NCI-H1694 (cell line): Measurements from ENCODE around the gene ZMIZ1.

Source experiments
- DNase-seq: peaks from one replicate; lab custom pipeline; 2025; lab: John Stamatoyannopoulos, UW

ZMIZ1 gene

GRCh38 chr10:79248341-79249185, 179.8 kb downstream of the ZMIZ1 start:
- DNase-seq, result no peak

- no peak for DNase-seq
Observed at GRCh38 chr10:79249186-79250121, 180.7 kb downstream of the ZMIZ1 start.

DNA sequence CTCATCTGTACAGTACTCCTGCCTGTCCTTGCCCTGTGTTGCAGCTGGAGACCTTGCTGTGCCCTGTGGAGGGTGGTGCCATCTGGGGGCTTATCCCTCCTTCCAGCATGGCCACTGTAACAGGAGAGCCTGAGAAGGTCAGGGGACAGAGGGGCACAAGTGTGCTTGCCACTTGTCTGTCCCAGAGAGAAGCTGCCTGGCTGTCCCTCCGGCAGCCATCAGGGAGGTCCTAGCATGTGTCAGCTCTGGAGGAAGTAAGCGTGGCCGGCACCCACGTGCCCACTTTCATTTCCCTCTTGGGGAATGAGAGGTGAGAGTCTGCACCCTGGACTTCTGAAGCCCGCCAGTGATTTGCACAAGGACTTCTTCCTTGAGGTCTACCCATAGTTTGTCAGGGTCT, 181.5 kb downstream of the ZMIZ1 start:
- no peak for DNase-seq

GRCh38 chr10:79252450-79252849, 183.7 kb downstream of the ZMIZ1 start:
- DNase-seq, result no peak

DNA sequence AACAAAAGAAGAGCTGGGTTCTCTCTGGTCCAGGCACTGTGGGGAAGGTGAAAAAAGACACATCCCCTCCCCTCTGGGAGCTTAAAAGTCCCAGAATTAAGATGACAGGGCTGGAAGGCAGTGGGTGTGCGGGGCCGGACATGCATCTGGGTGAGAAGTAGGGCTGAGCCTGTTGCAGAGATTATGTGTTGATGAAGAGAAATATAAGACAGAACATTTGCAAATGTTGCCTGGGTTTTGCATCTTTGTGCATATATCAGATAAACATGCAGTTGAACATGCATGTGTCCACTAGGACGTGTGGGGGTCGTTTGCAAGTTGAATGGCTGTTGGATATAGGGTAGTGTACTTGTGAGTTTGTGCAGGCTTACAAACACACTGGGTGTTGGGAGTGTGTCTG, 184.2 kb downstream of the ZMIZ1 start:
- no peak for DNase-seq

- DNase-seq, result no peak
Observed at GRCh38 chr10:79253704-79254103, 184.9 kb downstream of the ZMIZ1 start.

DNA sequence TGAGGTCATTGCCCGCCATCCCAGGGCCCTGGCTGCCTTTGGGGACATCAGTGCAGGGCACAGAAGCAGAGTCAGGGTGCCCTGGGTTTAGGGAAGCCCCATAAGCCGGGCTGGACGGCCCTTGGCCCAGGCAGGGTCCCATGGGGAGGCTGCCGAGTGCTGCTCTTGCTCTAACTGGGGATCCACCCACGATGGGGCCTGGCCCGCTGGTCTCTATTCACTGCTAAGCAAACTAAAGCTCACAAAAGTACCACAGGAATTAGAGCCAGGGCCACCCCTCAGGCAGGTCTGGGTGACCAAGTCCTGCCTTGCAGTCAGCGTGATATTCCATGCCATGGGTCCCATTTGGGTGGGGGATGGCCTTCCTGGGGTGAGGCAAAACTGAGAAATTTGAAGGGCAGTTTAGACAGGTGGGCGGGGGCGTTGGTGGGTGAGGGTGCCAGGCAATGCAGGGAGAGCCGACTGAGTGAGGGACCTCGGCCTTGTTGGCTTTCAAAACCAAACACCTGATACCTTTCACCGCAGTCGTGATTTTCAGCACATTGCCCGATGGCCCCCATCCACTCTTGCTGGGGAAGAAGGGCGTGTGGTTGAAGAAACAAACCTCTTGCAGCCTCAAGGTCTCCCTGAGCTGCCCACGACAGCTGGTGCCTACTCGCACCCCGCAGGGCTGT, 185.7 kb downstream of the ZMIZ1 start:
- DNase-seq, result no peak

DNA sequence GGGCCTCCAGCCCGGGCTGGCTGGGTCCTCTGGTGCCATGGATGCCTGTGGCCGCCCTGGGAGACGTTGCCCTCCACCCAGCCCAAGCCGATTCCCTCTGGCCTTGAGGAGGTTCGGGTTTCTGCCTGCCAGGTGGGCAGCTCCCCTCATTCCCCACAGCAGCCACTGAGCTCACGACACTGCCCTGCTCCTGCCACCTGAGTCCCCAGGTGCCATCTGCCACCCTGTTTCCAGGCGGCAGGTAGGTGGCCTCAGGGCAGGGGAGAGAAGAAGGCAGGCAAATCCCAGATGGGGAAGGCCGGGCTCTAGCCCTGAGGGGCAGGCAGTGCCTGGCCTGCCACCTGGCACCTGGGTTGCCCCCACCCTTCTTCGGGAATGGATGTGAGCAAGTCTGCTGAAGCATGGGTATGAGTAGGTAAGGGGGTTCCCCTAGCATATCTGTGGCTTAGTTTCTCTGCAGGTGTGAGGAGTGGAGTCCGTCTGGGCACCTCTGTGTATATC, 186.3 kb downstream of the ZMIZ1 start:
- DNase-seq, result no peak

DNA sequence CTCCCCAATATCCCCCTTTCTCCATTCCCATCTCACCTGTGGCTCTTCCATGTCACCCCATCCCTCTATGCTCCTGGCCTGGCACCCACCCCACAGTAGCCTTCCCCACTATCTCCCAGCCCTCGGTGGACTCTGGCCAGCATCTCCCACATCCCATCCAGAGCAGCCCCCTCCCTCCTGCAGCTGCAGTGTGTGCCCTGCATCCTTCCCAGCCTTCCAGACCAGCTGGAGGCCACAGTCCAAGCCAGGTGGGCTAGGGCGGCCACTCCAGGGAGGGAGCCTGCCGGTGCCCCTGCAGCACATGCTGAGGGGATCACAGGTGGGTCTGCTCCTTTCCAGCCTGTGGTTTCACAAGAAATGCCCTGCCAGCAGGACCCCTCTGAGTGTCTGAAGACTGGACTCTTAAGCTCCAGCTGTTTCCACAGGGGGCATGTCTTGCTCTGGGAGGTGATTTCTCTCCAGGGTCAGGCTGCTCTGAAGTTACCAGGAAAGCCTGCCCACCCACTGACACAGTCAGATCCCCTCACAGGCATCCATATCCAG, 187.6 kb downstream of the ZMIZ1 start:
- DNase-seq, result no peak

DNA sequence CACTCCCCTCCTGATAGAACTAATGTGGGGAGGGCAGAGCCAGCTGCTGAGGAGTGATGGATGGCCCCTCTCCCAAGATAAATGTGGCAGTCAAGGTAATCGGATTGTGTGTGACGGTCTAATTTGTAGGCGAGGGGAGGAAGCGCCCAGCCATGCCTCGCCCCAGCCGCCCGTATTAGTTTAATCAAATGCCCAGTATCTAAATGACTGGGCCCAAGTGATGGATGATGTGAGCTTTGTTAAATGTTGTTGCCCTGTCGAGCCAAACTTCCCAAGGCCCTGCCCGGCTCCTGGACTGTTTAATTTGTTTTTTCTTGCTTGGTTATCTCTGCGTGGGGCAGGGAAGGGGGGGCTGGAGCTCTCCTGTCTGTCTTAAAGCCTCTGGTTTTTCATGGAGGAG, 190.1 kb downstream of the ZMIZ1 start:
- DNase-seq, result no peak

DNA sequence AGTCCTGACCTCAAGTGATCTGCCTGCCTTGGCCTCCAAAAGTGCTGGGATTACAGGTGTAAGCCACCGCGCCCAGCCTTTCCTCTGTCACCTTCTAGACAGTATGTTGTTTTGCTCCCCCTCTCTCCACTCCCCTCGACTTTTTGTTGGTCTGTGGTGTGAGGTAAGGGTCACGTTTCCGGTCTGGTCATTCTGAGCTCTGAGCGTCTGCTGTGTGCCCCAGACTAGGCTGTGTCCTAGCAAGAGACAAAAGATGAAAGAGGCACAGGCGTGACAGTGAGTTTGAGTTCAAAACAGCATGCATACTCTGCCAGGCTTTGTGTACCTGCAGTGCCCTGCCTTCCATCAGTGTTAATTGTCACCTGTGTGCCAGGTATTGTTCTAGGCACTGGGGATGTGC, 191.1 kb downstream of the ZMIZ1 start:
- no peak for DNase-seq

GRCh38 chr10:79260811-79261740, 192.3 kb downstream of the ZMIZ1 start:
- peak; percentile 80 for DNase-seq

- DNase-seq, result no peak
Observed at GRCh38 chr10:79262131-79262530, 193.4 kb downstream of the ZMIZ1 start.

- no peak for DNase-seq
Observed at GRCh38 chr10:79262959-79263746, 194.4 kb downstream of the ZMIZ1 start.

DNA sequence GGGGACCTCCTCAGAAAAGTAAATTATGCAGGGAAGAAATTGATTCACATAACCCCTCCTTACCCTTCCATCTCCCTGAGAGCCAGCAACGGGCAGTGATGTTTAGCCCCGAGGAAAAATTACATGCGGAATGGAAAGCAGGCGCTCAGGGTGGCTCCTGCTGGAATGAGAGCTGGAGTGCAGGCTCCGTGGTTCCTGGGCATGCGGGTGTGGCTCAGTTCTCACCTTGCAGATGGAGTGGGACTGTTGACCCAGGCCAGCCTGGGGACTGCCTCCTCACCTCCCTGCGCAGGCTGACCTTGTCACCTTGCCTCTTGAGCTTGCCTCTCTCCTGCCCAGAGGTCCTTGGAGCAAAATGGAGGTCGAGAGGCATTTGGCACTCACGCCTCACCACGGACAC, 195.2 kb downstream of the ZMIZ1 start:
- DNase-seq, result no peak

- DNase-seq, result no peak
Observed at GRCh38 chr10:79264942-79265341, 196.2 kb downstream of the ZMIZ1 start.

GRCh38 chr10:79266084-79266483, 197.3 kb downstream of the ZMIZ1 start:
- DNase-seq, result no peak

- no peak for DNase-seq
Observed at GRCh38 chr10:79266543-79267312, 198.0 kb downstream of the ZMIZ1 start.

GRCh38 chr10:79267499-79267898, 198.7 kb downstream of the ZMIZ1 start:
- DNase-seq, result no peak
